Body of pancreas (tissue), 4 donors: ENCODE results near the gene KIF19. TPM values are rescaled to one million over a fixed set of nuclear protein-coding genes. Genes with fewer than 3 reads are reported as not detected.

ENCODE experiments used
- ATAC-seq: fragments of 150-250 bp; one replicate; pipeline ENCODE4 v1.9.1; 2016
- DNase-seq, 4 donors: peaks; one replicate each; pipeline ENCODE4 v3.0.0-alpha.2; 2019
- H3K27ac ChIP-seq, 4 donors: fragments of 200-600 bp; sonication (generic); 1 replicate in 3 of 4; 2 replicates in 1 of 4; pipeline versions ENCODE4 v1.5.1 to v1.6.1; 2016 to 2019; ENCODE audit warnings: mild to moderate bottlenecking in 1 of 4, mixed read lengths in 1 of 4, moderate library complexity in 1 of 4
- H3K27me3 ChIP-seq, 2 donors: fragments of 200-600 bp; sonication (generic); one replicate each; pipeline ENCODE4 v1.6.0; 2016; ENCODE audit warnings: mild to moderate bottlenecking in 1 of 2
- H3K36me3 ChIP-seq, 2 donors: fragments of 200-600 bp; sonication (generic); replicated peaks in 1 of 2; 2 replicates each; pipeline ENCODE4 v1.5.1; 2016; ENCODE audit warnings: low read depth in 2 of 2; ENCODE audit not compliant: insufficient read depth in 1 of 2
- H3K4me1 ChIP-seq: fragments of 200-600 bp; sonication (generic); one replicate; pipeline ENCODE4 v1.6.0; 2016
- H3K4me3 ChIP-seq, 2 donors: fragments of 200-600 bp; sonication (generic); 1 replicate in 1 of 2; 2 replicates in 1 of 2; pipeline ENCODE4 v1.5.1; 2016 to 2019
- H3K9me3 ChIP-seq, 3 donors: fragments of 200-600 bp; sonication (generic); 1 replicate in 2 of 3; 2 replicates in 1 of 3; pipeline ENCODE4 v1.5.1; 2016
- CTCF ChIP-seq, 7 experiments: fragments of 450-650 bp in 4 of 7; fragments of 200-600 bp in 3 of 7; sonication (generic) in 3 of 7; IDR thresholded peaks; one replicate each; pipeline ENCODE4 v1.5.1; 2016 to 2019; ENCODE audit warnings: antibody characterized with exemption in 7 of 7
- POLR2A ChIP-seq, 3 donors: fragments of 450-650 bp; IDR thresholded peaks; one replicate each; pipeline ENCODE4 v1.6.1; 2016; ENCODE audit warnings: antibody characterized with exemption in 3 of 3, mild to moderate bottlenecking in 2 of 3
- WGBS, 2 donors: methylation state at CpG; one replicate each; pipeline ENCODE4 v1.1.5; 2017; 5-methylcytosine and 5-hydroxymethylcytosine counted together
- intact Hi-C: fragments of 100-400 bp; cut with DNase I; formaldehyde crosslinking; loops from one replicate; pipeline ENCODE4 v1.15.1; 2023
- total RNA-seq, 2 donors: library from RNA; depleted of rRNA; stranded (reverse); fragments of >200 nt; gene quantifications; one replicate each; pipeline ENCODE4 v1.1.0, GENCODE V29; 2016

The KIF19 gene
- total RNA-seq, 2 donors from 2014 or later, result 2.3 to 3.3 TPM

DNA sequence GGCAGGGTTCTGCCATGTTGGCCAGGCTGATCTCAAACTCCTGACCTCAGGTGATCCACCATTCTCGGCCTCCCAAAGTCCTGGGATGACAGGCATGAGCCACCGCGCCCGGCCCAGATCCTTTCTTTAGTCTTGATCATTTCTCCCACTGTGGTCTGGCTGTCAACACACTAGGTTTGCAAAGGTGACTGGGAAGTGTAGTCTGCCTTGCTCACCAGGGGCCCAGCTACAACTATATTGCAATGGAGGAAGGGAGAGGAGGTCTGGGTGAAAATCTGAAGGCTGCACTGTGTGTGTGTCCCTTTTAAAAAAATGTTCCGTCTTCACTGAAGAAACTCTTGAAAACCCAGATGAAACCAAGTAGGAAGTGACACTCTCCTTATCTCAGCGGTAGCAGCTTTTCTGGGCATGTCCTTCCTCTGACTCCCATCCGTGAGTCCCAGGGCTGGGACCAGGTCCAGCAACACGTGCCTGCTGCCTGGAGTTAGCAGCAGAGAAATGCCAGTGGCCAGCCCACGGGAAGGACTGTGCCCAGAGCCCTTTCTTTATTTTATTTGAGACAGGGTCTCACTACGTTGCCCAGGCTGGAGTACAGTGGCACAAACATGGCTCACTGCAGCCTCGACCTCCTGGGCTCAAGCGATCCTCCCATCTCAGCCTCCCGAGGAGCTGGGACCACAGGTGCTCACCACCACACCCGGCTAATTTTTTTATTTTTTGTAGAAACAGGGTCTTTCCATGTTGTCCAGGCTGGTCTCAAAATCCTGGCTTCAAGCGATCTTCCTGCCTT, 17.8 kb upstream of the KIF19 start:
- H3K27me3 ChIP-seq, result no peaks in the 10 kb centered on the region
- no peaks in the 10 kb centered on the region for H3K4me1 ChIP-seq
- no peak for DNase-seq
- no peaks in the 10 kb centered on the region for H3K9me3 ChIP-seq
- TF ChIP-seq POLR2A (IDR thresholded peaks at IDR 0.05) (no peak), CTCF (IDR thresholded peaks at IDR 0.05) (no peak)
- intact Hi-C loops, result no loop called here
- no peaks in the 10 kb centered on the region for H3K36me3 ChIP-seq
- ATAC-seq, result no peak
- no peak overlapping the region for H3K4me3 ChIP-seq
- H3K27ac ChIP-seq, result no peak overlapping the region
- WGBS, 2 donors, result 57 to 66% methylated on average over 15 of the region's 15 CpGs

- DNase-seq (no peak), ATAC-seq (no peak)
- Histone ChIP-seq H3K4me1 (no peaks in the 10 kb centered on the region), H3K36me3 (no peaks in the 10 kb centered on the region), H3K27me3 (no peaks in the 10 kb centered on the region), H3K4me3 (no peak overlapping the region), H3K9me3 (no peaks in the 10 kb centered on the region), H3K27ac (no peak overlapping the region)
- 31 to 52% methylated on average over 7 to 12 of the region's 12 CpGs for whole genome bisulfite sequencing, 2 donors
- TF ChIP-seq CTCF (IDR thresholded peaks at IDR 0.05) (no peak), POLR2A (IDR thresholded peaks at IDR 0.05) (no peak)
- intact Hi-C loops, result no loop called here
Measured at GRCh38 chr17:74309902-74310301, 16.1 kb upstream of the KIF19 start.

DNA sequence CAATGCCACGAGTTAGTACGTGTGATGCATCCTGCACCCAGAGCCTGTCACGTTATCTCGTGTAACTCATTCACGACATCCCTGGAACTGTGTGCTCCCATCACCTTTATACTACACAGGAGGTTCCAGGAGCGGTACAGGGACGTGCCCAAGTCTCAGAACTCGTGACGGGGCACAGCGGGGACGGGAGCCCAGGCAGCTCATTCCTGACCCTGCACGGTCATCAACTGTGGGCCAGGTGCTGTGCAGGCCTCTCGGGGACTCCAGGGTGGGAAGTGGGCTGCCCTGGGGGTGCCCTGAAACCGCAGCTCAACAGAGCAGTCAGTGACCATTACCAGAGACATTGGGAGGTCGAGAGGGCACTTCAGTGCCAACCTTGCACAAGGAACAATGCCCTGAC, 11.1 kb upstream of the KIF19 start:
- intact Hi-C loops, result no loop called here
- no peaks in the 10 kb centered on the region for H3K9me3 ChIP-seq
- no peaks in the 10 kb centered on the region for H3K27me3 ChIP-seq
- 65 to 76% methylated on average over 7 to 15 of the region's 15 CpGs for WGBS, 2 donors
- no peaks in the 10 kb centered on the region for H3K36me3 ChIP-seq
- no peak overlapping the region for H3K4me3 ChIP-seq
- no peak for DNase-seq
- H3K4me1 ChIP-seq, result no peaks in the 10 kb centered on the region
- no peak for ATAC-seq
- TF ChIP-seq CTCF (IDR thresholded peaks at IDR 0.05), result no peak
- TF ChIP-seq POLR2A (IDR thresholded peaks at IDR 0.05), result no peak
- no peak overlapping the region for H3K27ac ChIP-seq

- intact Hi-C loops, result no loop called here
- no peak overlapping the region for H3K4me3 ChIP-seq
- no peaks in the 10 kb centered on the region for H3K27me3 ChIP-seq
- no peaks in the 10 kb centered on the region for H3K9me3 ChIP-seq
- 28 to 43% methylated on average over 3 to 10 of the region's 10 CpGs for WGBS, 2 donors
- no peaks in the 10 kb centered on the region for H3K36me3 ChIP-seq
- TF ChIP-seq POLR2A (IDR thresholded peaks at IDR 0.05) (no peak), CTCF (IDR thresholded peaks at IDR 0.05) (no peak)
- no peaks in the 10 kb centered on the region for H3K4me1 ChIP-seq
- H3K27ac ChIP-seq, result no peak overlapping the region
- DNase-seq (no peak), ATAC-seq (no peak)
Measured at GRCh38 chr17:74316220-74316619, 9.8 kb upstream of the KIF19 start.

GRCh38 chr17:74317071-74317470, 9.0 kb upstream of the KIF19 start:
- H3K9me3 ChIP-seq, result no peaks in the 10 kb centered on the region
- H3K4me1 ChIP-seq, result no peaks in the 10 kb centered on the region
- WGBS, 2 donors, result 36 to 63% methylated on average over 2 to 16 of the region's 16 CpGs
- no peaks in the 10 kb centered on the region for H3K36me3 ChIP-seq
- intact Hi-C loops, result no loop called here
- H3K27ac ChIP-seq, result no peak overlapping the region
- no peaks in the 10 kb centered on the region for H3K27me3 ChIP-seq
- no peak overlapping the region for H3K4me3 ChIP-seq
- TF ChIP-seq CTCF (IDR thresholded peaks at IDR 0.05), result no peak
- no peak for TF ChIP-seq POLR2A (IDR thresholded peaks at IDR 0.05)
- DNase-seq, result no peak
- ATAC-seq, result peak; percentile 33
